Measurements from ENCODE around the gene UPK1B.
A peak's percentile ranks its signal among the peaks of the same experiment; 100 is the strongest.
"Not testable (repeated sequence)": the region's sequence is repeated elsewhere in the genome, so short reads cannot be mapped to it uniquely, and the experiment has no call there.

UPK1B gene

DNA sequence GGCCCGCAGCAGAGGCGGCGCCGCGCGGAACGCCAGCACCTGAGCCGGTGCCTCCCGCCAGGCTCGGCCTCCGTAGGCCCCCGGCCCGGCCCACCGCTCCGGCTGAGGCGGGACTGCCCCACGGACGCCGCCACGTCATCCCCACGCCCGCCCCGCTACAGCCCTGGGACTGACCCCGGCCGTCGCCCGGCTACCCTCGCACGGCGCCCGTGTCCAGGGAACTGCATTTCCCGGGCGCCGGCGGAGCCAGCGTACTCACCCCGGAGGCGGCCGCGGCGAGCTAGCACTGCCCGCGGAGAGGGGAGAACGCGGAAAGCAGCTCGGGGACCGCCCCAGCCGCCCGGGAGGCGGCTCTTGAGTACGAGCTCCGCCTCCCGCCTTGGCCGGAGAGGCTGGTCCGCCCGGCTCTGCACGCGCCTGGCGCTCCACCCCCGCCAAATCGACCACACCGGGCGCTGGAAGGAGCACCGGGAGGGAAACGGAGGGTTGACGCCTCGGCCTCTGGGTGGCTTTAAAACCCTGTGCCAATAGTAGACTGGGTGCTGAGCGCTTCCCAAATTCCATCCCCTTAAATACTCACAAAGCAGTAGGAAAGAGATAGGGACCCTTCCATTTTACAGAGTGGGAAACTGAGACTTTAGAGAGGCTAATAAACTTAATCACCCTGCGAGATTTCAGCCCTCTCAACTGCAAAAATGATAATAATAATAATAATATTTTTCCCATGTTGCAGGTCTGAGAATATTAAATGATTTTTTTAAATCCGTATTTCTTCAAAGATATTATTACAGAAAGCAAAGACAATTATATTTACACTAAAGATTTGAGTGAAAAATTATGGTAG, 67.4 kb downstream of the UPK1B start, which contains the start of gene B4GALT4:
Gene B4GALT4, minus strand, starts transcription at position 288 of the 844 bp plus-strand sequence. CDS start 10,779 bp downstream, outside the sequence.
- TF ChIP-seq TAF1 (IDR thresholded peaks at IDR 0.05; ENCODE audit: borderline replicate concordance, low read depth, low read length) (peak; percentile 67; the same call in 1 of the 2 replicates), POLR2A (IDR thresholded peaks at IDR 0.05; ENCODE audit: low read depth, low read length) (peak; percentile 91), POLR2AphosphoS5 (IDR thresholded peaks at IDR 0.05; ENCODE audit: low read depth, low read length) (peak; percentile 74)
- DNase-seq (ENCODE audit: insufficient read length) (peak; percentile 72), FAIRE-seq (peak; percentile 94)

GRCh38 chr3:119242387-119243057, 69.1 kb downstream of the UPK1B start:
- DNase-seq (ENCODE audit: insufficient read length); FAIRE-seq: not testable (repeated sequence)

- FAIRE-seq; DNase-seq (ENCODE audit: insufficient read length): not testable (repeated sequence)
These were observed 69.7 kb downstream of the UPK1B start for GRCh38 chr3:119243058-119243529.

- FAIRE-seq (no peak), DNase-seq (ENCODE audit: insufficient read length) (no peak)
- no peak for TF ChIP-seq POLR2A (IDR thresholded peaks at IDR 0.05; ENCODE audit: low read depth, low read length)
- no peak for TF ChIP-seq TAF1 (IDR thresholded peaks at IDR 0.05; ENCODE audit: borderline replicate concordance, low read depth, low read length)
- no peak for TF ChIP-seq POLR2AphosphoS5 (IDR thresholded peaks at IDR 0.05; ENCODE audit: low read depth, low read length)
These were observed 70.3 kb downstream of the UPK1B start for GRCh38 chr3:119243712-119244111.

- DNase-seq (ENCODE audit: insufficient read length) (no peak), FAIRE-seq (no peak)
- TF ChIP-seq POLR2A (IDR thresholded peaks at IDR 0.05; ENCODE audit: low read depth, low read length) (no peak), TAF1 (IDR thresholded peaks at IDR 0.05; ENCODE audit: borderline replicate concordance, low read depth, low read length) (no peak), POLR2AphosphoS5 (IDR thresholded peaks at IDR 0.05; ENCODE audit: low read depth, low read length) (no peak)
These were observed 72.4 kb downstream of the UPK1B start for GRCh38 chr3:119245778-119246177.

All from GM12892 (cell line).